GM18909 (cell line): ENCODE data around the gene ACLY.

Source experiments
- ATAC-seq: cut with Tn5 transposase; IDR thresholded peaks from one replicate; pipeline ENCODE4 v1.9.1; 2021; ENCODE audit warnings: mild to moderate bottlenecking; ENCODE audit not compliant: unreplicated experiment, poor library complexity

Gene ACLY

DNA sequence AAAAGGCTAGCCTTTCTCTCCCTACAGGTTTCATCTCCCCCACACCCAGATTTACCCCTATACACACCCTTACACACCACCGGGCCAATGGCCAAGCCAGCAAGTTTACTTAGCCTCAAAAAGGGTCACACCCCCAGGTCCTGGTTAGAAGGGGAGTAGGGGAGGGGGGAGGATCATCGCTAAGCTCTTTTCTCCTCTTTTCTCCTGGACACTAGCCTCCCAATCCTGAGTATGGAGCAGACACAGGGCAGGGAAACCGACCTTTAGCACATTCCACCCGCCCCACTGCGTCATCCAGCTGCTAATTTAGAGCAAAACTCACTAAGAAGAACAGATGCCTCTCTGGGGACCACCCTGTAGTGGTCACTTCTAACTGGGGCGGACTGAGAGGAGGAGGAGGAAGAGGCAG is 4.4 kb downstream of the ACLY start:
- no peak for ATAC-seq

DNA sequence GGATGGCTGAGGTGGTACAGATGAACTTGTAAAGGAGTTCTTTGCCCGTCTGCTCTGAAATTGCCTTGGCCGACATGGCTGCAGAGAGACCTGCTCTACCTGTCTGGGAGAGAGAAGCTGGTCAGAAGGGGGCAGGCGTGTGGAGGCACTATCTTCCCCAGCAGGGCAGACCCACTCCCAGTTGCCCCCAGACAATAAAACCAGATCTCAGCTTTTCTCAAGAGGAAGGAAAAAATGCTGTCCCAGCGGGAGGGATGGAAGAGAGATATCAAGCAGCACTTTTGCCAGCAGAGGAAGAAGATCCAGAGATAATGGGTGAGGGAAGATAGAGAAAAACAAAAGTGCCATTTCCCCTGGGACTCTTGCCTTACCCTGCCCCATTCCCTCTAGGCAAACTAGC is 5.0 kb downstream of the ACLY start:
- ATAC-seq, result no peak

DNA sequence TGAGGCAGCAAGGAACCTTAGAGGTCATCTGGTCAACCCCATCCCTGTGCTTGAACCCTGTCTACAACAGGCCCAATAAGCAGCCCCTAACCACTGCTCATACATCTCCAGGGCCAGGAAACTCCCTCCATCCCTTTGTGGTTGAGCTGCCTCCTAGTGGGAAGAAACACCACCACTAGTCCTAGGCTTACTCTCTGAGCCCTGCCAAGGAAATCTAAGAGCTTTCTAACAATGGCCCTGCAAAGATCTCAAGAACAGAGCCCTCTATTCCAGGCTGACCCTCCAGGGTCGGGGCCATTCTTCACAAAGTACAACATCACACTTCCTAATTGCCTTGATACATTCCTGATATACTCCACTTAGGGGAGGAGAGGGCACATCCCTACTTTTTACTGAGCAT is 5.8 kb downstream of the ACLY start:
- no peak for ATAC-seq

DNA sequence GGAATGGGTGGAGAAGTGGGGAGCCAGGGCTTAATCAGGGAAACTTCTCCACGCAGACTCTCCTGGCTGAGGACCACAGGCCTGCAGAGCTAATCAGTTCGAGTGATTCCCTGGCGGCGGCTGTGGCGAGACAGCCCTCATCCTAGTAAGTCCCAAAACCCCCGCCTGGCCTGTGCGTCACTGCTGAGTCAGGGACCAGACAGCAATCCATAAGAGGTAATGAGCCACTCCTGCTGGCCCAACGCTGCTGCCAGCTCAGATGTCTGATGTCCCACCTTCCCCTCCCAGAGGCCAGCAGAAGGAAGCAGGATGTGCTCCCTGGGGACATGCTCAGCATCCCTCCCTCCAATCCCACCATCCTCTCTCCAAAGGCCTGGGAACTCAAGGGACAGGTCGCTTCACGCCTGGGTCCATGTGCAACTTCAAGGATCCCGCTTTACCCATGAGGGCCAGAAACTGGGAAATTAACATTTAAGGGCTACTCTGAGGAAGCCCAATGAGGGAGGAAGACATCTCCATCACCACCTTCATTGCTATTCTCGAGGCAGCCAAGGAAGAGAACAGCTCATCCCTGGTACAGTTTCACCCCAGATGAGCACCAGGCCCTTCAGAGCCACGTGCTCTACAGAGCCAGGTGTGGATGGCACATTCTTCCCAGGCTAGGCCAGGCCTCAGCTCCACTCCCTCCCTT is 7.9 kb downstream of the ACLY start:
- ATAC-seq, result no peak

DNA sequence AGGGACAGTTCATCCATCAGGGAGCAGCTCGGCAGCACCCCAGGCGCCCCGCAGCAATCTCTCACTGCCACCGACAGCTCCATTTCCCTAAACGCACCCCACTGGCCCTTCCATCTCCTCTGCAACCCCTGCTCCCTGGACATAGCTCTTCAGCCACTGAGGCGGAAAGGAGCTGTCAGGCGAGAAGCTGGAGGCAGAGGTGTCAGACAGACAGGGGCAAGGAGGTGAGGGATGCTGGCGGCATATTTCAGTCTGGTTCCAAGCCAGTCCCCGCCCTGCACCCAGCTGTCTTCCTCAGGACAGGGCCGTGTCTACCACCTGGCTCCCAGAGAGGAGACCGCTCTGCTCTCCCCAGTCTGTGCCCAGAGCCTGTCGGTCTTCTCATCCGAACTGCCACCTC is 9.7 kb downstream of the ACLY start:
- ATAC-seq, result no peak

DNA sequence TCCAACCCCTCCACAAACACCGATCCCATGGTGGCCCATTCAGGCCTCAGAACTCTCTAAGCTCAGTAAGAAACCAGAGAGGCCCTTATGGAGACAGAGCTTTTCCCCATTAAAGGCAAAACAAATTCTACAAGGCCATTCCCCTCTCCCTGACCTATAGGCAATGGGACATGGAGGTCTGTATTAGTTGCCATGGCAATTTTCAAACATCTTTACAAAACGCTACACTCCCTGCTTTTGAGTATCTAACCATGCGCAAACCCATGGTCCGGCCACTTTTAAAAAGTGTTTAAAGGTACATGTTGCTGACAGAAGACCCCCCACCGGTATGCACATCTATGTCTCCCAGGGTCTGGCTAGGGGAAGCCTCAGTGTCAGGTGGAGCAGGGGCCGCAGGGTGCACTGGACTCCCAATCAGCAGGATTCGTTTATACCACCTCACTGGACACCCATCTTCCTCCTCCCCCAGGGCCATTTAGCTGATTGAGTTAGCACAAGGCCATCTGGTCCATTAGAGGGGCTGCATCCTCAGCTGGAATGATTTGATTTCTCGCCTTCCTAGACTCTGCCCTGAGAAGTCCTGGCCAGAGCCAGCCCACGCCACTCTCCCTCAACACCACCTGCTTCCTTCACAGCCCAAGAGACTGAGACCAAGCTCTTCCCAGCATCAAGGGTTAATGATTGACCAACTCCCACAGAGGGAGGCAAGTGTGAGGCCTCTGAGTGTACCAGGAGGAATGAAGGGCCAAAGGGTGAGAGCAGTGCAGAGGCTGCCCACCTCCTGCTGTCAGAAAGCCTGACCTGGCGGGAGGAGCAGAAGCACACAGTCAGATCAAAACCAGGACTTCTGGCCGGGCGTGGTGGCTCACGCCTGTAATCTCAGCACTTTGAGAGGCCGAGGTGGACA is 10.9 kb downstream of the ACLY start:
- no peak for ATAC-seq

- ATAC-seq, result no peak
Measured at GRCh38 chr17:41907185-41907556, 11.6 kb downstream of the ACLY start.

DNA sequence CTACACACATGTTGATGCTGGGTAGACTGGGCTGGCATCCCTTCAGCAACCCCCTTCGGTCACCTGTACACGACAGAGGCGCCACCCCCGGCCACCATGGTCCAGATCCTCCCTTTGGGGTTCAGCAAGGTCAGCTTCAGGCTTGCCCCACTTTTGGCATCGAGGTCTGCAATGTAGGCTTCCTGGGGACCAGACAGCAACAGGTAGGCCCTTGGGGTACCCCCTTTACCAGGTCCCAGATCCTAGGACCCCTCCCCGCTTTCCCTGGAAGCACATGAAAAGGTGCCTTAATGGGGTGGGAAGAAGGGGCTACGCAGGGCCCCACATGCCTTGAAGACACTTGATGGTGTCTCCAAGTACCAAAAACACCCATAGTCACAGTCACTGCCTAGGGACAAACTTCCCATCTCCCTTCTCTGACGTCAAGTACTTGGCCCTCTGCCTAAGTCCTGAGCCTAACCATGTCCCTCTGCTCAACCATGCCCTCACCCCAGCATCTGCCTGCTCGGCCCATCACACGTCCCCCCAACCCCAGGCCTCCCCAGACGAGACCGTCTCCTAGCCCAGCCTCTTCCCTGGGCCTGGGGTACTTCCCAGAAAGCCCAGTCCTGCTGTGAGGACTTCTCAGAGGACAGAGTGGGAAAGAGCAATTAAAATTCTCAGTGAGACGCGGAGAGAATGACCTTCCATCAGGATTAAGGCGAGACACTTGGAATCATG is 12.1 kb downstream of the ACLY start:
- ATAC-seq, result no peak

GRCh38 chr17:41905172-41905571 is 13.6 kb downstream of the ACLY start:
- ATAC-seq, result no peak

DNA sequence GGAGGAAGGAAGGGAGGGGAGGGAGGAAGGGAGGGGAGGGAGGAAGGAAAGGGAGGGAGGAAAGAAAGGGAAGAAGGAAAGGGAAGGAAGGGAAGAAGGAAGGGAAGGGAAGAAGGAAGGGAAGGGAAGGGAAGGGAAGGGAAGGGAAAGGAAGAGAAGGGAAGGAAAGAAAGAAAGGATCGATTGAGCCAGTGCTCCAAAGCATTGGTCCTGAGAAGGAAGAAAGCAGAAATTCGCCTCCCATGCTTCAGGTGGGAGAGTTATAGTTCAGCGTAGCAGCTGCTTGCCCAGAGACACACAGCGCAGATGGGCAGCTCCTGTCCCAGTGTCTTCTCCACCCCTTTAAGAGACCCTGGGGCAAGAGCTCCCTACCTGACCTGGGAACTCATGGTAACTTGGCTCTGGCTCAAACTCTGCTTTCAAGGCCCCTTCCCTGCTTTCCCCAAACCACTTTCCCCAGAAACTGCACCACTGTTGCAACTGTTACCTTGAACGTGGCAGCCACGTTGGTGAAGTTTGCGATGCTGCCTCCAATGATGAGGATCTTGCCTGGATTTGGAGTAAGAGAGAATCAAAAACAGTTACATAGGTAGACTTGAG is 14.4 kb downstream of the ACLY start:
- no peak for ATAC-seq

DNA sequence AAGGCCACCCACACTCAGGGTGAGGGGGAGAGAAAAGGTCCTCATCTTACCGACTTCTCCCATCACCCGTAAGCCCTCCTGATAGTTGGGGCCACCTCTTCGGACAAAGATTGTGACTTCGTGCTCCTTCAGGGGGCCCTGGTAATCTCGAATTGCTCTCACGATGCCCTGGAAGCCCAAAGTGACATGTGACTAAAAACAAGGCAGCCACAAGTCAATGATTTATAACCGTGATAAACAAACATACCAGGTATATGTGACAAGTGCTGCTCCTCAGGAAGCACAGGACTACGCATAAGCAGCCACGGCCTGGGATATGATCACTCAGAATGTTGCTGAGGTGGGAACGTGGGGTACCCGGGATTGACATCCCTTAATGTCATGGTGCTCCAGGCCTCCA is 17.1 kb downstream of the ACLY start:
- no peak for ATAC-seq

DNA sequence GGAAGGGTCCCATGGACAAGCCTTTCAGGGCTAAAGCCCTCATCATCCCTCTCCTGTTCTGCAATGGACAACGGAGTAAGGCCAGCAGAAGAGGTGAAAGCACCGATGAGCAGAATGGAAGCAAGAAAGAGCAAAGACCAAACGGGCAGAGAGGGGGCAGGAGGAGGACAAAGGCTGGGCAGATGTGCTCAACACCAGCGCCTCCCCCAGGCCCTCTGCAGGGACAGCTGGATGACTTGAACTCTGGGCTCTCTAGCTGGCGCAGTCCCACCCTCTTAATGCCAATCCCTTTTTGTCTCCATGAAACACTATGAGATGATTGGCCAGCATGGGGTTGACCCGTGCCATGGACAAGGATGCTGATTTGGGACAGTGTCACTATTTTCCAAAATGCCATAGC is 22.0 kb downstream of the ACLY start:
- ATAC-seq, result no peak

GRCh38 chr17:41895617-41896016 is 23.1 kb downstream of the ACLY start:
- no peak for ATAC-seq

DNA sequence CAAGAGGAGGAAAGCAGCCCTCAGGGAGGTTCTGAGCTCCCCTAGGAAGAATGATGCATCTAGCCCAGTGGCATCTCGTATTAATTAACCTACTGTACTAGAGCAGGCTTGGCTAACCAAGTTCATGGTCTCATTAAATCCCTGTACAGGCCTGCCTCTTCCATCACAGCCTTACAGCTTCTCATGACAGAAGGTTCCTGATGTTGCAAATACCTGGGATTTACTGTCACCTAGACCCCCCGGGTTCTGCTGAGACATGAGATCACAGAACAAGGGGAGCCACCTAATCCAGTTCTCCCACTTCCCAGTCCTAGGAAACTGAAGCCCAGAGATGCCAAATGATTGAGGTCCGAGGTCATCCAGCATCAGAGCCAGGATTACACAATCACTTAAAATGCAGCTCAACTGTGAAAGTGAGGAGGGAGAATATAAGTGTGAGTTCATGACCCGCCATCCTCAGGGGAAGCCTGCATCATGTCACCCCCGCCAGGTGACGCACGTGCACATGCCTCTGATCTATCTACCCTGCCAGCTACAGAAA is 23.9 kb downstream of the ACLY start:
- no peak for ATAC-seq

DNA sequence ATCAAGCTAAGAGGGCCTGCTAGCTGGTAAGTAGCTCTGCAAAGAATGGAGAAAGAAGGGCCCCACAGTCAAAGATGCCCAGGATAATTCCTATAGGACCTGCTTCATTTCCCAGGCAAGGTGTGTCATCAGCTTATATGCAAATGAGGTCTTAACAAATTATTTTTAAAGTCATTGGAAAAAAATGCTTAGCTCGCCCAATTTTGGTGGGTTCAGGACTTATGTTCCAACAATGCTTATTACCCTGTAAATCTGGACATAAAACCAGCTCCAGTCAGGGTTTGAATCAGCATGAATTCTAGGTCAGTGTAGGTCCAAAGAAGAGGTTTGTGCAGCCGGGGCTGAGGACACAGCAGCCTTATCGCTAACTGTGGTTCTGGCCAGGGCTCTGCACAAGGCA is 25.4 kb downstream of the ACLY start:
- ATAC-seq, result no peak

- ATAC-seq, result no peak
Measured at GRCh38 chr17:41892021-41892376, 26.8 kb downstream of the ACLY start.

DNA sequence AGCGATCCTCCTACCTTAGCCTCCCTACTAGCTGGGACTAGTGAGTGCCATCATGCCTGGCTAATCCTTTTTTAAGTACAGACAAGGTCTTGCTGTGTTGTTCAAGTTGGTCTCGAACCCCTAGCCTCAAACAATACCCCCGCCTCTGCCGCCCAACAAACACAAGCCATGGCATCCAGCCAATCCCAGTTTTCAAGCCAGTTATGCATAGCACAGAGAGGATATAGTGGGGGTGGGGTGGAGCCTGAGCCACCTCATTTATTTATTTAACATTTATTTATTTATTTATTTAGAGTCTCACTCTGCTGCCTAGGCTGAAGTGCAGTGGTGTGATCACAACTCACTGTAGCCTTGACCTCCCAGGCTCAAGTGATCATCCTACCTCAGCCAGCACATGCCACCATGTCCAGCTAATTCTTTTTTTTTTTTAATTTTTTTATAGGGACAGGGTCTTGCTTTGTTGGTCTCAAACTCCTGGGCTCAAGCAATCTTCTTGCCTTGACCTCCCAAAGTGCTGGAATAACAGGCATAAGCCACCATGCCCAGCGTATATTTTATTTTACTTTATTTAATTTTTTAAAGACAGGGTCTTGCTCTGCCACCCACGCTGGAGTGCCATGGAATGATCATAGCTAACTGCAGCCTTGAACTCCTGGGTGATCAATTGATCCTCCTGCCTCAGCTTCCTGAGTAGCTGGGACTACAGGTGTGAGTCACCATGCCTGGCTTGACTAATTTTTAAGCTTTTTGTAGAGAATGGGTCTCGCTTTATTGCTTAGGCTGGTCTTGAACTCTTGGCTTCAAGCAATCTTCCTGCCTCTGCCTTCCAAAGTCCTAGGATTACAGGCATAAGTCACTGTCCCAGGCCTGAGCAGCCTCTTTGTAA is 27.4 kb downstream of the ACLY start:
- ATAC-seq, result no peak

DNA sequence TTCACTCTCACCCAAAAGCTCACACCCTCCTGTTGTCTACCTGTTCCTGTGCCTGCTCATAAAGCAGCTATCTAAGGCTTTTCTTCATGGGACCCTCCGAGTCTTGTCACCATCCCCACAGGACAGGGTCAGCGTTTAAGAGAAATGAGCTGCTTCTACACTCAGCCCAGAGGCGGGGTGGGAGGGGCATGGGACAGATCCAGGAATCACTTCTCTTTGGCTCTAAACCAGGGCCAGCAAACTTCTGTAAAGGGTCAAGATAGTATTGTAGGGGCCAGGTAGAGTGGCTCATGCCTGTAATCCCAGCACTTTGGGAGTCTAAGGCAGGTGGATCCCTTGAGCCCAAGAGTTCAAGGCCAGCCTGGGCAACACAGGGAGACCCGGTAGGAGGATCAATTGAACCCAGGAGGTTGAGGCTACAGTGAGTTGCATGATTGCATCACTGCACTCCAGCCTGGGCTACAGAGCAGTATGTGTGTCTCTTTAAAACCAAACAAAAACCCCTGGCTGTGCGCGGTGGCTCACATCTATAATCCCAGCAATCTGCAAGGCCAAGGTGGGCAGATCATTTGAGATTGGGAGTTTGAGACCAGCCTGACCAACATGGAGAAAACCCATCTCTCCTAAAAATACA is 30.3 kb downstream of the ACLY start:
- ATAC-seq, result no peak

DNA sequence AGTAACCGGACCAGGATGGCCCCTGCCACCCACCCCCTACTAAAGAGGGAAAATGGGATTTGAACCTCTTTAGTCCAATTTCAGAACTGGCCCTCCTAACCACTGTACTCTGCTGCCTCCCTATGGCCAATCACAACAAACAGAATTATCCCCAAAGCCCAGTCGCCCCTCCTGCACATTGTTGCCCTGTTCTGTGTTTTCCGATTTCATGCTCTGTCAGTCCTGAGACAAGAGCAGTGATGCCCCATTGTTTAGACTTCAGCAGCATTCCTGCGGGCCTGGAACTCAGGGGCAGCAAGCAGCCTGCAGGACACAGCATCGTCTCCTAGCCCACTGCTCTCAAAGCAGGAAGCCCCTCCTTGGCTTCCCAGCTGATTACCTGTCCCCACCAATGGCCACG is 33.0 kb downstream of the ACLY start:
- ATAC-seq, result no peak
